ENCODE results near the gene CHST9. TPM values are rescaled to one million over a fixed set of nuclear protein-coding genes. Genes with fewer than 3 reads are reported as not detected.

CHST9 gene
- polyA plus RNA-seq, 3 donors: not detected

DNA sequence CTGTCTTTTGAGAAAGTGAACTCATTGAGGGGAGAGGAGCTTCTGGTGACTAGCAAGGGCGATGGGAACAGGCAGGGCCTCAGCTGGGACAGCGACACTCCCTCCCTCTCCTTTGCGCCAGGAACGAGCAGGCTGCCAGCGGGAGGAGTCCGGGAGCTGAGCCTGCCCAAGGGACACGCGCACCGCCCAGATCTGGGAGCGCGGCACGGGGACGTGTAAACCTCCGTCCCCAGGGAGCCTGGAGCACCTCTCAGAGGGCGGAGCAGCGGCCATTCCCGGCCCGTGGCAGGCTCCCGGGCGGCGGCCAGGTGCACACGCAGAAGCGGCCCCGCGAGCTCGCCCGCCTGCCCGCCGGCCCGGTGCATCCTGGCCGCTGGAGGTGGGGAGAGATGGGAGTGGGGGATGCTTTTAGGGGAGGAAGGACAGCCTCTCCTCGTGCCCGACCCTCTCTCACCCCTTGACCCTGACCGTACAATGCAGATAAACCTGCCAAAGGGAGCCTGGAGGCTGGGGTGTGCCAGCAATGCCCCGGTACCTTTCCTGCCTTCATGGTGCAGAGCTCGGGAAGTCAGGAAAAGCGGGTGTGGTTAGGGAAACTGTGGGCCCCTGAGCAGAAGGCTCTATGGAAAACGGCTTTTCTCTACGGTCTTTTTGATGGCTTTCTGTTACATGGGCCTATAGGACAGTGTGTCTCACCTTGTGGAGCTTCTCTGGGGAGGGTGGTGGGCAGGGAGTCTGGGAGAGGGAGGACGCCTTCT lies 321.8 kb downstream of the CHST9 start:
- no peak overlapping the region for H3K4me2 ChIP-seq (replicated peaks; ENCODE audit: extremely low read depth, low read length, poor library complexity, severe bottlenecking)
- Mint-ChIP-seq H3K36me3 (no peaks in the 10 kb centered on the region), H3K27me3 (ENCODE audit: low read depth in 3 of 3) (peaks cover 46 to 64% (median 52%) of the 10 kb centered on the region in 3 donors), H3K27ac (peak overlapping the region in 1 of 7 donors; percentile 9), H3K4me1 (peaks cover 2% of the 10 kb centered on the region), H3K9me3 (peaks cover 0 to 6% (median 0%) of the 10 kb centered on the region in 7 donors), H3K4me3 (peak overlapping the region in 1 of 2 donors; percentile 77)
- TF ChIP-seq, protein P1, sequence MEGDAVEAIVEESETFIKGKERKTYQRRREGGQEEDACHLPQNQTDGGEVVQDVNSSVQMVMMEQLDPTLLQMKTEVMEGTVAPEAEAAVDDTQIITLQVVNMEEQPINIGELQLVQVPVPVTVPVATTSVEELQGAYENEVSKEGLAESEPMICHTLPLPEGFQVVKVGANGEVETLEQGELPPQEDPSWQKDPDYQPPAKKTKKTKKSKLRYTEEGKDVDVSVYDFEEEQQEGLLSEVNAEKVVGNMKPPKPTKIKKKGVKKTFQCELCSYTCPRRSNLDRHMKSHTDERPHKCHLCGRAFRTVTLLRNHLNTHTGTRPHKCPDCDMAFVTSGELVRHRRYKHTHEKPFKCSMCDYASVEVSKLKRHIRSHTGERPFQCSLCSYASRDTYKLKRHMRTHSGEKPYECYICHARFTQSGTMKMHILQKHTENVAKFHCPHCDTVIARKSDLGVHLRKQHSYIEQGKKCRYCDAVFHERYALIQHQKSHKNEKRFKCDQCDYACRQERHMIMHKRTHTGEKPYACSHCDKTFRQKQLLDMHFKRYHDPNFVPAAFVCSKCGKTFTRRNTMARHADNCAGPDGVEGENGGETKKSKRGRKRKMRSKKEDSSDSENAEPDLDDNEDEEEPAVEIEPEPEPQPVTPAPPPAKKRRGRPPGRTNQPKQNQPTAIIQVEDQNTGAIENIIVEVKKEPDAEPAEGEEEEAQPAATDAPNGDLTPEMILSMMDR (IDR thresholded peaks at IDR 0.05): no peak
- peaks cover 36 to 48% of the 10 kb centered on the region in 2 donors for H3K27me3 ChIP-seq (ENCODE audit: control insufficient read depth in 2 of 2, insufficient read depth in 2 of 2, low read length in 2 of 2)
- no peaks in the 10 kb centered on the region for H3K36me3 ChIP-seq (replicated peaks in 1 of 2; ENCODE audit: control insufficient read depth in 1 of 2, insufficient read depth in 2 of 2, low read length in 2 of 2)
- no peak for DNase-seq
- no peak overlapping the region for H2AFZ ChIP-seq (ENCODE audit: insufficient read depth, low read depth, low read length, poor library complexity, severe bottlenecking)
- no peak overlapping the region for H3K4me3 ChIP-seq (replicated peaks in 1 of 3; ENCODE audit: low read depth in 2 of 3, low read length in 3 of 3)
- WGBS (ENCODE audit: insufficient coverage): 6% methylated on average over 23 of the region's 40 CpGs
- intact Hi-C loops (cut with micrococcal nuclease): no loop called here
- H3K27ac ChIP-seq (ENCODE audit: low read depth in 1 of 2, low read length in 2 of 2): no peak overlapping the region
- no peaks in the 10 kb centered on the region for H4K20me1 ChIP-seq (ENCODE audit: insufficient read depth, low read length)
- H3K9ac ChIP-seq (ENCODE audit: insufficient read depth, low read length, poor library complexity, severe bottlenecking): no peak overlapping the region
- H3K9me3 ChIP-seq (replicated peaks in 1 of 2; ENCODE audit: control insufficient read depth in 1 of 2, insufficient read depth in 1 of 2, low read length in 2 of 2): peaks cover 0 to 25% of the 10 kb centered on the region in 2 donors
- no peaks in the 10 kb centered on the region for H3K79me2 ChIP-seq (ENCODE audit: insufficient read depth, low read length)
- H3K4me1 ChIP-seq (ENCODE audit: control insufficient read depth in 1 of 2, insufficient read depth in 2 of 2, low read length in 2 of 2): no peaks in the 10 kb centered on the region

DNA sequence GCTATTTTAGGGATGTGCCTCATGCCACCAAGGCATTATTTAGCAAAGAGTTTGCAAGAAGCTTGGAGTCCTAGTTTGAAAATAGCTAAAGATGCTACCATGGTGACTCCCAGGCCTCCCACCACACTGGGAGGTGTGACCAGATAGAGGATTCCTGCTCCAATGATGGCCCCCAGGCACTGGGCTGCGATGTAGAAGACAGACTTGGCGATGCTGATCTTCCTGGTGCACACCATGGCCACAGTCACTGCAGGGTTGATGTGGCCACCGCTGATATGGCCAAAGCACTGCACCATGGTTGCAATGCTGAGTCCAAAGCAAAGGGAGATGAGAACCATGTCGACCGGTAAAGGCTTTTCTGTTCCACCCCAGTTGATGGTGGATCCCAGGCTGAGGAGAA lies 323.0 kb downstream of the CHST9 start:
- Histone ChIP-seq H4K20me1 (ENCODE audit: insufficient read depth, low read length) (no peaks in the 10 kb centered on the region), H3K27ac (ENCODE audit: low read depth in 1 of 2, low read length in 2 of 2) (no peak overlapping the region), H3K4me2 (replicated peaks; ENCODE audit: extremely low read depth, low read length, poor library complexity, severe bottlenecking) (no peak overlapping the region), H3K4me3 (replicated peaks in 1 of 3; ENCODE audit: low read depth in 2 of 3, low read length in 3 of 3) (no peak overlapping the region), H3K27me3 (ENCODE audit: control insufficient read depth in 2 of 2, insufficient read depth in 2 of 2, low read length in 2 of 2) (peaks cover 37 to 48% of the 10 kb centered on the region in 2 donors), H3K36me3 (replicated peaks in 1 of 2; ENCODE audit: control insufficient read depth in 1 of 2, insufficient read depth in 2 of 2, low read length in 2 of 2) (no peaks in the 10 kb centered on the region), H3K9me3 (replicated peaks in 1 of 2; ENCODE audit: control insufficient read depth in 1 of 2, insufficient read depth in 1 of 2, low read length in 2 of 2) (peaks cover 0 to 25% of the 10 kb centered on the region in 2 donors), H3K4me1 (ENCODE audit: control insufficient read depth in 1 of 2, insufficient read depth in 2 of 2, low read length in 2 of 2) (no peaks in the 10 kb centered on the region), H3K9ac (ENCODE audit: insufficient read depth, low read length, poor library complexity, severe bottlenecking) (no peak overlapping the region), H2AFZ (ENCODE audit: insufficient read depth, low read depth, low read length, poor library complexity, severe bottlenecking) (no peak overlapping the region), H3K79me2 (ENCODE audit: insufficient read depth, low read length) (no peaks in the 10 kb centered on the region)
- WGBS (ENCODE audit: insufficient coverage): 99% methylated on average over 5 of the region's 5 CpGs
- intact Hi-C loops (cut with micrococcal nuclease): no loop called here
- Mint-ChIP-seq H3K27me3 (ENCODE audit: low read depth in 3 of 3) (peaks cover 46 to 62% (median 54%) of the 10 kb centered on the region in 3 donors), H3K9me3 (peaks cover 0 to 6% (median 0%) of the 10 kb centered on the region in 7 donors), H3K36me3 (no peaks in the 10 kb centered on the region), H3K4me3 (peak overlapping the region in 1 of 2 donors; percentile 63), H3K27ac (no peak overlapping the region), H3K4me1 (peaks cover 2% of the 10 kb centered on the region)
- TF ChIP-seq, protein P1 (IDR thresholded peaks at IDR 0.05): no peak
- DNase-seq: no peak
